ENCODE results near the gene KBTBD3.
"Not testable (repeated sequence)": the region's sequence is repeated elsewhere in the genome, so short reads cannot be mapped to it uniquely, and the experiment has no call there.

KBTBD3 gene

DNA sequence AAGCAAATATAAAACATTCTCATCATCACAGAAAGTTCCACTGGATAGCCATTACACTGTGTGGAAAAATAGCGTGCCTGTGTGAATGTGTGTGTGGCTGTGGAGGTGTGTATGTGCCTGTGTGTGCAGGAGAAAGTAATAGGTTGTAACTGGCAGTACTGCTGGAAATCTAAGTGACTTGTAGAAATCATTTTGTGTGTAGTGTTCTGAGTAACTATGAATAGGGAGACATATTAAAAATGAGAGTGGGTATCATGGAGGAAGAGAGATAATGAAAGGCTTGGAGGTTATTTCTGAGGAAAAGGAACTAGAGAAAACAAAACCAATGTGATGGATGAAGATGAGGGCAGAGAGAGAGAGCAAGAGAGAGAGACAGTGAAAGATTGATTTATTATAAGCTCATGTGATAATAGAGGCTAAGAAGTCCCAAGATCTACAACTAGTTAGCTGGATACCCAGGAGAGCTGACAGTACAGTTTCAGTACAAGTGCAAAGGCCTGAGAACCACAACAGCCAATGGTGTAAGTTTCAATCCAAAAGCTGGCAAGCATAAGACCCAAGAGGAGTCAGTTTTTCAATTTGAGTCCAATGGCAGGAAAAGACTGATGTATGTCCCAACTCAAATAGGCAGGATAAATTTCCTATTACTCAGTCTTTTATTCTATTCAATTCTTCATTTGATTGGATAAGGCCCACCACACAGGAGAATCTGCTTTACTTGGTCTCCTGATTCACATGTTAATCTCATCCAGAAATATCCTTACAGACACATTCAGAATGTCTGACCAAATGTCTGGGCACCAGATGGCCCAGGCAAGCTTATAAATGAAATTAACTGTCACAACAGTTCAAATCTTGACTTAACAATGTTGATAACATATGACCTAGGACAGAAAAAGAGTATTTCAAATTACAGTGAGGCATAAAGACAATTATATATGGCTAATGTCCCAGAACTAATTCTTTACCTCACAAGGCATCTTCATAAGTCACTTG lies 14.9 kb downstream of the KBTBD3 start:
- no peak for DNase-seq (ENCODE audit: low spot score)

GRCh38 chr11:106061249-106061784 lies 15.8 kb downstream of the KBTBD3 start:
- peak; percentile 12 for DNase-seq (ENCODE audit: low spot score)

DNA sequence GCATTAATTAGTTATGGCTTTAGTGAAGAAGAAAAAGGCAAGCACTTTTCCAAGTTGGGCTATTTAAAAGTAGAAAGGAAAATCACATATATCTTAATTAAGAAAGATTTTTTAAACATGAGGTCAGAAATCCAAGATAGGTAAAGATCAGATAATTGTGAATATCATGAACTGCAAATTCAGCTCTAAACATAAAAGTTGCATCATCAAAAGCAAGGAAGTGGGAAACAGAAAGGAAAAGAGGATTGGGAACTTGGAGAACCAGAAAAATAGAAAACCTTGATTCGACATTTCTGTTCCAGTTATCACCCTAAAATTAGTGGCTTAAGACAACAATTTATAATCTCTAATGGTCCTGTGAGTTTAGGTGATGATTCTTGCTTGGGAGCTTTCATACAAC lies 17.5 kb downstream of the KBTBD3 start:
- no peak for DNase-seq (ENCODE audit: low spot score)

DNA sequence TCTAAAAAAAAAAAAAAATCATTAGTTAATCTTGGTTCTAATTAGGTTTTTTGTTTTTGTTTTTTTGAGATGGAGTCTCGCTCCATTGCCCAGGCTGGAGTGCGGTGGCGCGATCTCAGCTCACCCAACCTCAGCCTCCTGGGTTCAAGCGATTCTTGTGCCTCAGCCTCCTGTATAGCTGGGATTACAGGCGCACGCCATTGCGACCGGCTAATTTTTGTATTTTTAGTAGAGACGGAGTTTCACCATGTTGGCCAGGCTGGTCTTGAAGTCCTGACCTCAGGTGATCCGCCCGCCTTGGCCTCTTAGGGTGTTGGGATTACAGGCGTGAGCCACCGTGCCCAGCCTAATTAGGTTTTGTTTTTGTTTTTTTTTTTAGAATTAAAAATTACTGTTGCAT lies 18.8 kb downstream of the KBTBD3 start:
- DNase-seq (ENCODE audit: low spot score) = not testable (repeated sequence)

- no peak for DNase-seq (ENCODE audit: low spot score)
Observed at GRCh38 chr11:106051103-106051502, 26.0 kb downstream of the KBTBD3 start.

- no peak for DNase-seq (ENCODE audit: low spot score)
Observed at GRCh38 chr11:106049727-106050476, 27.2 kb downstream of the KBTBD3 start.

- no peak for DNase-seq (ENCODE audit: low spot score)
Observed at GRCh38 chr11:106047631-106048030, 29.5 kb downstream of the KBTBD3 start.

DNA sequence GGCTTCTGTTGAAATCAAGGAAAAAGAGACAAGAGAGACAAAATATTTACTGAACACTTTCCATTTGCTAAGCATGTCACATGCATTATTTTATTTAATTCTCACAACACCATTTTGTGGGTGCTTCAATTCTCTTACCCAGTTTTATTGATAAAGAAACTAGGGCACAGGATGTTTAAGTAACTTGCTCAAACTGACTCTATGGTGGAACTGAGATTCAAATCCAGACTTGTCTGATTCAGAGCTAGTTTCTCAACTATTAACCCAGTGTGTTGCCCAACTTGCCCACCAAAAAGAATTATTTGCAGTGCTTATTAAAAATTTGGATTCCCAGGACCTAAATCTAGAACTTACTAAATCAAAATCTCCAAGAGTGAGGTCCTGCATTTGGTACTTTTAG lies 33.6 kb downstream of the KBTBD3 start:
- DNase-seq (ENCODE audit: low spot score) = no peak

DNA sequence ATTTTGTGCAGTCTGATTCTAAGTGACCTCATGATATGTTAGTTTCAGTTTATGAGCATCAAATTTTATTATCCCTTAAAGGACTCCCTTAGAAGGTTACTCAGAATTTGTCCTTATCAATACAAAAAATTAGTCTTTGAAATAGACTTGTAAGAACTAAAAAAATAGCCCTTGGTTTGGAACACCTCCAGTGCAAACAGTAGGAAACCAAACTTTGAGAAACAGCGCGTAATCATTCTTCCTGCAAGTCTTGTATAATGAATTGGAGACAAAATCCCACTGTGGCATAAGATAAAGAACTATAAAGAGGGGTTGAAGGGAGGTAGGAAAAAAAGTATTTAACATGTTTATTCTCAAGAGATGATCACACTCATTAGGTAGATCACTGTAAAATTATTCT lies 44.3 kb downstream of the KBTBD3 start:
- no peak for DNase-seq (ENCODE audit: low spot score)

- DNase-seq (ENCODE audit: low spot score) = no peak
Observed at GRCh38 chr11:106031936-106032335, 45.2 kb downstream of the KBTBD3 start.

DNA sequence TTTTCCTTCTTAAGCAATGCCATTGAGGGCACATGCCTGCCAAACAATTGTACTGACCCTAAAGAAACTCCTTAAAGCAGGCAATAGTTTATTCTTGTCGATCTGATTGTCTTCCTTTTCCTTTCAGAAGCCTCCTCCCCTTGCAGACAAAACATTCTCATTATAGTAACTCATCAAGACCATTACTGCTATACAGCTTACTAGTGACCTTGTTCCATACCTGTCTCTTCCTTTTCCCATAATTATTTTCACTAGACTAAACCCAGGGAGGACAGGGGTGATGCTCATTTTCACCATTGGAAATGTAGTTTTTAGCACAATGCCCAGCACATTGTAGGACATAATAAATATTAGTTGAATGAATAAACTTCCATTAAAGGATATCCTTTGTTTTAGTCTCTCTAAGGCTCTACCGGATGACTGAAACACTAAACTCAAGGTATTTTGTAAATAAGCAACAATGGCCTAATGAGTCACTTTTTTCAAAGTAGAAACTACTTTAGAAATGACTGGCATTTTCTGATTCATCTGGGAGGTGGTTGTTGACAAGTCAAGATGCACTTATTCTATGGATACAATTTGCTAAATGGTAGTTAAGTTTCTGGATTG lies 45.8 kb downstream of the KBTBD3 start:
- no peak for DNase-seq (ENCODE audit: low spot score)

GRCh38 chr11:106030609-106031008 lies 46.5 kb downstream of the KBTBD3 start:
- DNase-seq (ENCODE audit: low spot score) = no peak

DNA sequence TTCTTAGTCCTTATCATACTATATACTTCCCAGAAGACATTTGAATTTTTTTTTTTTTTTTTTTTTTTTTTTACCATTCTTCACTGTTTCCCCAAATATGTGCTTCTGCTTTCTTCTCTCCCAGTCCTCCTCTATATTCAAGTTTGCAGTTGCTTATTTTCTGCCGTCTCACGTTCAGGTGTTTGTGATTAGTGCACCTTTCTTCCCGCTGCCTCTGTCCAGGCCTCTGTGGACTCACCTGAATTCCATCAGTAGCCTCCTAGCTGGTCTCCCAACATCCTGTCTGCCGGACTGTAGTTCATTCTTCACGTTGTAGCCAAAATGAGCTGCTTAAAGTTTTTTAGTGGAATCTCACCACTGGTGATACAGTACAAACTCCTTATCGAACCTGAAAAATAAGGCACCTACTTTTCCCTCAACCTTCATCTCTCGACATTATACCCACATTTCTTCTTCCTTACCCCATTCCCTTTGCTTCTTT lies 54.3 kb downstream of the KBTBD3 start:
- DNase-seq (ENCODE audit: low spot score) = no peak

DNA sequence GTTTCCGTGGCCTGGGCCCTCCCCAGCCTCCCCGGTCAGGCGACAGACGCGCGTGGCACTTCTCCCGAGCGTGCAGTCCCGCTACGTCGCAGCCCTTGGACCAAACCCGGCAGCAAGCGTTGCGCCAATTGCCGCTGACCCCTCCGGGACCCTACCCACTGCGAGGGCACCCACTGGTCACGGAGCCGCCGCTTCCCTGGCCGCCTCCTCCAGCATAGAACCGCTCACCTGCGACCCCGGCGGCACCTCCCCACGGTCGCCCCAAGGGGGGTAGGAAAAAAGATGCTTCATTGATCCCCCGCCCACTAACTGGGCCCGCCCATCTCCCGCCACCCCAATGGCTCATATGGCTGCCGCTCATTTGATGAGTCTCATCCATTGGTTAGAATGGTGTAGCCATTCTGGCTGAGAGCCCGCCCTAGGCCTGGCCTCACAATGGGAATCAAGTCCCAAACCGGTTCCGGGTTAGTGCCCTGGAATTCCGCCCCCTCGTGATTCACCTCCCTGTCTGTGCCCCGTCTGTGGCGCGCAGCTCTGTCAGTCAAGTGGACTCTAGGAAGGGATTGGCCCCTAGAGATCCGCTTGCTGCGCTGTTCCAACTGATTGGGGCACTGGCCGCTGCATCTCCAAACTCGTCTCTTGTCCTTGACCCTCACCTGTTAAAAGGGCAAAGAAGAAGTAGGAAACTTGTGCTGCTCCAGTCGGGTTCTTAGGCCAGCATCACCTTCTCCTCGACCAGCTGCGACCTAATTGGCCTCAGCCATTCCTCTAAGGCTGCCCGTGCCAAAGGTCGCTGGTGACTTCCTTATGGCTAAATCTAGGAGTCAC lies 55.0 kb downstream of the KBTBD3 start, which contains the start of gene MSANTD4:
MSANTD4 (minus strand) TSS at position 274 of the 828 bp plus-strand sequence. CDS start 11,323 bp downstream, outside the sequence.
- peak; percentile 100 for DNase-seq (ENCODE audit: low spot score)

- no peak for DNase-seq (ENCODE audit: low spot score)
Observed at GRCh38 chr11:106021181-106021966, 55.8 kb downstream of the KBTBD3 start.

DNA sequence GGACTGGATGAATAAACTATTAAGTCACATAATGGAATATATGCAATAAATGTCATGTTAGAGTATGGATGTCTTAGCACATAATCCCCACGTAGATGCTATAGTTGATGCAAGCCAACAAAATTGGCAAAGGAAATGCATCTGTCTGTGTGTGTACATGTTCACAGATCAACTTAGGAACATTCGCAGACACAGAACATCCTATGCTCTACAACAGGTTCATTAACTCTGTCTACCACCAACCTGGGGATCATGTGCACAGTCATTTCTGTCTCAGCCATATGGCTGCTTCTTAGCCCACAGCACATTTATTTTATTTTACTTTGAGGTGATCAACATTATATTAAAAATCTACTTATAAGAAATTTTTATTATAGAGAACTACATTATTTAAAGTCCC lies 60.1 kb downstream of the KBTBD3 start:
- no peak for DNase-seq (ENCODE audit: low spot score)

- no peak for DNase-seq (ENCODE audit: low spot score)
Observed at GRCh38 chr11:106015066-106015465, 62.1 kb downstream of the KBTBD3 start.

- no peak for DNase-seq (ENCODE audit: low spot score)
Observed at GRCh38 chr11:106014620-106015019, 62.5 kb downstream of the KBTBD3 start.

DNA sequence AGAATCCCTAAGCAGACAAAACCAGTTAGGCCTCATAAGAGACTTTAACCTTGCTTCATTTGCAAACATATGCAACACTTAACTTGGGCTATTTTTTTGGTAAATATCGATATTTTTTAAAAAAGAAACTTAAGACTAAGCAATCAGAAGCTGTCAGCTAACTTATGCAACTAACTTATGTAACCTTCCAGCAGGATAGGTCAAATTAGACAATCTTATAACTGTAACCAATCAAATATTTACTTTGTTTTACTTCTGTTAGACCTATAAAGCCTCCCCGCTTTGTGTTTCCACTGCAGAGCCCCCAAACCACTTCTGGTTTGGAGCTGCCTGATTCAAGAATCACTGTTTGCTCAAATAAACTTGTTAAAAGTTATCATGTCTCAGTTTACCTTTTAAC lies 63.1 kb downstream of the KBTBD3 start:
- no peak for DNase-seq (ENCODE audit: low spot score)

DNA sequence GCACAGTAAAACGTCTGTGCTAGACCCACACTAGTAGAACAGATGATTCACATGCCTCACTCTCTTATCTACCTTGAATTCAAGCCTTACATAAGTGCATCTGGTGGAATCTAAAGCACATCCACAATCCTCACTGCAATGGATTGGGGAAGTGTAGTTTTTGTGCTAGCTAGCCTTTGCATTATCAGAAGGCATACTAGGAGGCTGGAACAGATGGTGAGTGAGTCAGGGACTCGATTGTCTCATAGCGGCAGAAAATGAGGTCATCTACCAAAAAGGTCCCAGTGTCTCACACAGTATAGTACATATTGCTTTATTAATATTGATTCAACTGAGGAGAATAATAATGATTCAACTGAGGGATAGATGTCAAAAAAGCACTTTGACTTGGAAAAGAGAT lies 64.4 kb downstream of the KBTBD3 start:
- peak; percentile 68 for DNase-seq (ENCODE audit: low spot score)
